ENCODE data around the gene KLC3. TPM values are rescaled to one million over a fixed set of nuclear protein-coding genes. Genes with fewer than 3 reads are reported as not detected.

Gene KLC3
- polyA plus RNA-seq, 1 of the 3 experiments (the other 2 are of a cell fraction), result 1.2 TPM

GRCh38 chr19:45302416-45302815 lies 38.1 kb upstream of the KLC3 start:
- Histone ChIP-seq H3F3A (replicated peaks; ENCODE audit: insufficient read depth) (peaks cover 7% of the 10 kb centered on the region), H4K20me1 (ENCODE audit: insufficient read depth) (no peaks in the 10 kb centered on the region), H3K36me3 (replicated peaks in 1 of 2; ENCODE audit: control insufficient read depth in 1 of 2, insufficient read depth in 2 of 2, low read length in 1 of 2) (no peaks in the 10 kb centered on the region), H3K4me1 (ENCODE audit: control insufficient read depth in 1 of 2, insufficient read depth in 2 of 2, low read depth in 1 of 2, low read length in 1 of 2) (peaks cover 0 to 7% of the 10 kb centered on the region in 2 experiments; a peak in 1 of 4 replicates), H3K4me2 (no peak overlapping the region), H3K9me3 (no peaks in the 10 kb centered on the region), H3K9me2 (no peaks in the 10 kb centered on the region), H3K27ac (ENCODE audit: low read depth in 2 of 2, low read length in 1 of 2) (no peak overlapping the region), H3K27me3 (ENCODE audit: insufficient read depth) (no peaks in the 10 kb centered on the region), H3K4me3 (ENCODE audit: low read depth in 2 of 2, low read length in 1 of 2) (no peak overlapping the region), H3K9ac (no peak overlapping the region), H3K79me2 (ENCODE audit: insufficient read depth) (no peaks in the 10 kb centered on the region), H2AFZ (ENCODE audit: low read depth) (no peak overlapping the region)
- POLR2A ChIA-PET, result no interaction called here
- 92% methylated on average over 11 of the region's 27 CpGs for WGBS (ENCODE audit: low lambda C conversion rate)
- no peak for TF ChIP-seq EZH2phosphoT487 (IDR thresholded peaks at IDR 0.05; ENCODE audit: borderline replicate concordance, low read depth)
- no peak for TF ChIP-seq MEF2A (IDR thresholded peaks at IDR 0.05; ENCODE audit: borderline replicate concordance, low read depth)
- CTCF ChIA-PET, result no interaction called here
- DNase-seq, result no peak

GRCh38 chr19:45303269-45304060 lies 37.1 kb upstream of the KLC3 start:
- H3K4me3 ChIP-seq (ENCODE audit: low read depth in 2 of 2, low read length in 1 of 2), result no peak overlapping the region
- DNase-seq, result no peak
- WGBS (ENCODE audit: low lambda C conversion rate), result 81% methylated on average over 12 of the region's 12 CpGs
- H2AFZ ChIP-seq (ENCODE audit: low read depth), result no peak overlapping the region
- H3K4me2 ChIP-seq, result no peak overlapping the region
- H3K9ac ChIP-seq, result no peak overlapping the region
- no peaks in the 10 kb centered on the region for H3K9me2 ChIP-seq
- ChIA-PET CTCF (no interaction called here), POLR2A (no interaction called here)
- no peaks in the 10 kb centered on the region for H4K20me1 ChIP-seq (ENCODE audit: insufficient read depth)
- H3K27ac ChIP-seq (ENCODE audit: low read depth in 2 of 2, low read length in 1 of 2), result no peak overlapping the region
- peaks cover 7% of the 10 kb centered on the region for H3F3A ChIP-seq (replicated peaks; ENCODE audit: insufficient read depth)
- no peaks in the 10 kb centered on the region for H3K9me3 ChIP-seq
- no peaks in the 10 kb centered on the region for H3K36me3 ChIP-seq (replicated peaks in 1 of 2; ENCODE audit: control insufficient read depth in 1 of 2, insufficient read depth in 2 of 2, low read length in 1 of 2)
- H3K79me2 ChIP-seq (ENCODE audit: insufficient read depth), result no peaks in the 10 kb centered on the region
- peaks cover 0 to 7% of the 10 kb centered on the region in 2 experiments; a peak in 1 of 4 replicates for H3K4me1 ChIP-seq (ENCODE audit: control insufficient read depth in 1 of 2, insufficient read depth in 2 of 2, low read depth in 1 of 2, low read length in 1 of 2)
- no peak for TF ChIP-seq TEAD4 (IDR thresholded peaks at IDR 0.05; ENCODE audit: borderline replicate concordance, insufficient read depth)
- no peak for TF ChIP-seq TCF12 (IDR thresholded peaks at IDR 0.05)
- no peaks in the 10 kb centered on the region for H3K27me3 ChIP-seq (ENCODE audit: insufficient read depth)

GRCh38 chr19:45304141-45304926 lies 36.2 kb upstream of the KLC3 start:
- peaks cover 0 to 7% of the 10 kb centered on the region in 2 experiments; a peak in 1 of 4 replicates for H3K4me1 ChIP-seq (ENCODE audit: control insufficient read depth in 1 of 2, insufficient read depth in 2 of 2, low read depth in 1 of 2, low read length in 1 of 2)
- no peak overlapping the region for H2AFZ ChIP-seq (ENCODE audit: low read depth)
- no peaks in the 10 kb centered on the region for H4K20me1 ChIP-seq (ENCODE audit: insufficient read depth)
- POLR2A ChIA-PET, result no interaction called here
- H3K4me2 ChIP-seq, result no peak overlapping the region
- no peak overlapping the region for H3K9ac ChIP-seq
- WGBS (ENCODE audit: low lambda C conversion rate), result 32% methylated on average over 4 of the region's 4 CpGs
- CTCF ChIA-PET, result interaction anchor here (1.1 kb wide), 1 partner anchor 9 kb away, joined by 3 read pairs; no protein-coding TSS in a partner anchor
- TF ChIP-seq USF1 (IDR thresholded peaks at IDR 0.05; ENCODE audit: borderline replicate concordance, low read depth), result peak; percentile 36; the same call in 1 of the 2 replicates
- TF ChIP-seq IRF3 (IDR thresholded peaks at IDR 0.05; ENCODE audit: low read depth, low read length), result no peak
- H3K9me3 ChIP-seq, result no peaks in the 10 kb centered on the region
- H3K27me3 ChIP-seq (ENCODE audit: insufficient read depth), result no peaks in the 10 kb centered on the region
- H3K9me2 ChIP-seq, result no peaks in the 10 kb centered on the region
- no peaks in the 10 kb centered on the region for H3K36me3 ChIP-seq (replicated peaks in 1 of 2; ENCODE audit: control insufficient read depth in 1 of 2, insufficient read depth in 2 of 2, low read length in 1 of 2)
- H3K79me2 ChIP-seq (ENCODE audit: insufficient read depth), result no peaks in the 10 kb centered on the region
- peaks cover 7% of the 10 kb centered on the region for H3F3A ChIP-seq (replicated peaks; ENCODE audit: insufficient read depth)
- no peak overlapping the region for H3K4me3 ChIP-seq (ENCODE audit: low read depth in 2 of 2, low read length in 1 of 2)
- H3K27ac ChIP-seq (ENCODE audit: low read depth in 2 of 2, low read length in 1 of 2), result no peak overlapping the region
- DNase-seq, result no peak

Data from SK-N-SH (cell line).